Measurements from ENCODE around the gene LEP.

The LEP gene

GRCh38 chr7:128240696-128241386 lies at the start of gene LEP:
LEP (plus strand) TSS chr7:128241278; CDS start chr7:128252019, 10,741 bp downstream.
- no peak within 1 kb of the TSS for H3K27ac ChIP-seq
- no peak for DNase-seq (ENCODE audit: low read depth, low spot score)

- DNase-seq (ENCODE audit: low read depth, low spot score), result no peak
- no peak overlapping the region for H3K27ac ChIP-seq
Measured at GRCh38 chr7:128192497-128193142, 48.5 kb upstream of the LEP start.

- DNase-seq (ENCODE audit: low read depth, low spot score), result no peak
- H3K27ac ChIP-seq, result no peak overlapping the region
Measured at GRCh38 chr7:128194533-128195282, 46.4 kb upstream of the LEP start.

DNA sequence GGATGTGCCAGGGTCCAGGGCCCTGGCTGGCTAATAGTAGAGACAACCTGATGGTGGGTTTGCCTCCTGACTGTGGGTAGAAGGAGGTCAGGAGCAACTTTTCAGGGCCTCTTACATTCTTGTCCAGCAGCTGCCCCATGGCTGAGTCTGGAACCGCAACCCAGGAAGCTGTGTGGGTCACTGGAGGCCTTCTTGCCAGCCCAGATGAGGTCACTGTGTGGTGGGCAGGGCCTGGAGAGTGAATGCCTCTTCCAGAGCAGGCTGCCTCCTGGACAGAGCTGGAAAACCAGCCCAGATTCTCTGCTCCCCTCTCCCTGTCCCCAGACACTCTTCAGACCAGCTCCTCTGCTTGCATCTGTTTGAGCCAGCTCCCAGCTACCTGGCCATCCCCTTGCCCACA lies 43.5 kb upstream of the LEP start:
- H3K27ac ChIP-seq, result no peak overlapping the region
- no peak for DNase-seq (ENCODE audit: low read depth, low spot score)

- DNase-seq (ENCODE audit: low read depth, low spot score), result no peak
- H3K27ac ChIP-seq, result no peak overlapping the region
Measured at GRCh38 chr7:128197989-128198580, 43.0 kb upstream of the LEP start.

DNA sequence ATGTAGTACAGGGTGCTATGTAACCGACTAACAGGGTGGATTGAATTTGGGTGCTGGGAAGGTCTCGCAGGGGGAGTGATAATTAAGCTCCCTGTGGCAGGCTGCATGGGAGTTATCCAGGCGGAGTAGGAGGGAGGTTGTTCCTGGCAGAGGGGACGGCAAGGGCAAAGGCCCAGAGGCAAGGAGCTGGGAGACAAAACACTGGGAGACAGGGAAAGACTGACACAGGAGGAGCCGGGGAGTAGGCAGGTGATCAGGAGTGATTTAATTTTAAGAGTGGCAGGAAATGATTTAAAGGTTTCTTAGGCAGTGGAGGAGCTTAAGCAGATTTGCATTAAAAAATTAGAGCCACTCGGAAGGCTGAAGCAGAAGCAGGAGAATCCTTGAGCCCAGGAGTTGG lies 40.7 kb upstream of the LEP start:
- DNase-seq (ENCODE audit: low read depth, low spot score), result no peak
- no peak overlapping the region for H3K27ac ChIP-seq

DNA sequence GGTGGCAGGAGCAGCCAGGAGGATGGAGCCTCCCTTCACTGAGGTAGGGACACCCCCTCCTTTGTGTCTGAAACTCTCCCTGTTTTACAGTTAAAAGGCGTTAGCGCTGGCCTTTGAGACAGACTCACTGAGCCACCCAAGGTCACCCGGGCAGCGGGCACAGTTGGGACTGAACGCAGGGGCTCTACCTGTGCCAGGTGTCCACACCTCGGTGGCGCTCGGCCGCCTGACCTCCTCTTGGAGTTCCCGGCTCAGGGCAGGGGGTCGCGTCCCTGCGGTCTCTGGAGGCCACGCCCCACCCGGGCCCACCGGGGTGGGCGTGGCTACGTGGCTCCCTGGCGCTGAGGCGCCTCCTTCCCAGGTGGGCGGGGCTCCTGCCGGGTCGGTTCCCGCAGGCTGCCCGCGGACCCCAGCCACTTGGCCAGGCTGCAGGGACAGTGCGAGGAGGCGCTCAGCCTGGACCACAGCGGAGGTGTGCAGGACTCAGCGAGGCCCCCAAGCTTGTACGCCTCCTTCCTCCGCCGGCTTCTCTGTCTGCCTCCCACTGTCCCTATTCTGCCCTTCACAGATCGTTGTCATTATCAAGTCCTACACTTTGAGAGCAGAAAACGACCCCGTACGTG lies 39.9 kb upstream of the LEP start:
- H3K27ac ChIP-seq, result no peak overlapping the region
- no peak for DNase-seq (ENCODE audit: low read depth, low spot score)

DNA sequence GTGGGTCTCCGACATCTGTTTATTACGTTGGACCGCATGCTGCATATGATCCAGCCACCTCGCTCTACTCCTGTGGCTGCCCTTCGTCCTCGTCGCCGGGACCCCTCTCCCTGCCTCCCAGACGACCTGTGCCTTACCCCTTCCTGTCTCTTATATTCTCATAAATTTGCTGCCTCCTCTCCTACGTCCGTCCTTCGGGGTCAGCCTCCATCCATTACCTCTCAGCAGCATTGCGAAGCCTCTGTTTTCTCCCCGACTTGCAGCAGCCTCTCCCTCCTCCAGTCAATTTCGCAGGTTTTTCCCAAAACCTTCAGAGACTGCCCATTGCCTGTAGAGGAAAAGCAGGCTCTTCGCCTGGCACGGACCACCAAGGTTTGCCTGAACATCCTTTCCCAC lies 39.4 kb upstream of the LEP start:
- DNase-seq (ENCODE audit: low read depth, low spot score), result no peak
- H3K27ac ChIP-seq, result no peak overlapping the region

GRCh38 chr7:128202287-128202957 lies 38.7 kb upstream of the LEP start:
- no peak for DNase-seq (ENCODE audit: low read depth, low spot score)
- H3K27ac ChIP-seq, result no peak overlapping the region

DNA sequence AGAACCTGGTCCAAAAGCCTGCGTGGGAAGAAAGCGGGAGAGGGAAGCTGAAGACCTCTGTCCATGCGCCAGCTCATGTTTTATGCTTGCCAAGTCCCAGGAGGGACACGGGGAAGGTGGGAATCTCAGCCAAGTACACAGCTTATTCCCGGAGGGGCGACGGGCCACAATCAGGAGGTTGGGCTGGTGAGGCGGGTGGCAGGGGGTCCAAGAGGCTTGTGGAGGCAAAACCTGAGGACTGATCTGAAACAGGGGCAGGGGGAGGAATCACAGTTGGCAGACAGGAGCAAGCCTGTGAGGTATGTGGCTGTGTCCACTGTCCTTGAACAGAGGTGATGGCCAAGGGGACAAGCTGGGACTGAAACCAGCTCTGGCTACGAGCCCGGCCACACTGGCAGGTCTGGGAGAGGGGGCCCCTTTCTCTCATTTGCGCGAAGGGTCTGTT lies 38.0 kb upstream of the LEP start:
- no peak for DNase-seq (ENCODE audit: low read depth, low spot score)
- no peak overlapping the region for H3K27ac ChIP-seq

DNA sequence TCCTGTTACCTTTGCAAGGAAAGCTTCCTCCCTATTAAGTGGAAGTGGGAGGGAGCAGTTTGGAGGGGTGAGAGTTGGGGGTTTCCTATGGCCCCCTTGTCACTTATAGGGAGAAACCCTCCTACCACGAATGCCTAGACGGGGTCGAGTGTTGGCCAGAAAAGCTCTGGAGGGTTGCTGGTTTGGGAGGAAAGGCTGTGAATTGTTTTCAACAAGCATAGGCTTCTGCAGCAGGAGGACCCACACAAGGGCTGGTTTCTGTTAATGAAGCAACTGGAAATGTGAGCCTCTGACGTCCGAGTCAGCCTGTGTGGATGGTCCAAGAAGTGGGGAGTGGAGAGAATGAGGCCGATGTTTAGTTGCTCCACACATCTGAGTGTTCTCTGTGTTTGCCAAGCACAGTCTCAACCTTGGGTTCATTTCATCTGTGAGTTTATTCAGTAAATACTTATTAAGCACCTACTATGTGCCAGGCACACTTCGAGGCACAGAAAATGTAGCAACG lies 37.3 kb upstream of the LEP start:
- DNase-seq (ENCODE audit: low read depth, low spot score), result no peak

DNA sequence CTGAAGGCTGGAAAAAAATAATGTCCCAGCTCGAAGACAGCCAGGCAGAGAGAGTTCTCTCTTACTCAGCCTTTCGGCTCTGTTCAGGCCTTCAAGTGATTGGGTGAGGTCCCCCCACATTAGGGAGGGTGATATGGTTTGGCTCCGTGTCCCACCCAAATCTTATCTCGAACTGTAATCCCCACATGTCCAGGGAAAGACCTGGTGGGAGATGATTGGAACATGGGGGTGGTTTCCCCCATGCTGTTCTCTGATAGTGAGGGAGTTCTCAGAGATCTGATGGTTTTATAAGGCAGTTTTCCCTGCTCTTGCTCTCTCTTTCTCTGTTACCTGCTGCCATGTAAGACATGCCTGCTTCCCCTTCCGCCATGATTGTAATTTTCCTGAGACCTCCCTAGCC lies 36.6 kb upstream of the LEP start:
- H3K27ac ChIP-seq, result no peak overlapping the region
- DNase-seq (ENCODE audit: low read depth, low spot score), result no peak

More for the DNA sequence above, 37.3 kb upstream of the LEP start:
- no peak overlapping the region for H3K27ac ChIP-seq

DNA sequence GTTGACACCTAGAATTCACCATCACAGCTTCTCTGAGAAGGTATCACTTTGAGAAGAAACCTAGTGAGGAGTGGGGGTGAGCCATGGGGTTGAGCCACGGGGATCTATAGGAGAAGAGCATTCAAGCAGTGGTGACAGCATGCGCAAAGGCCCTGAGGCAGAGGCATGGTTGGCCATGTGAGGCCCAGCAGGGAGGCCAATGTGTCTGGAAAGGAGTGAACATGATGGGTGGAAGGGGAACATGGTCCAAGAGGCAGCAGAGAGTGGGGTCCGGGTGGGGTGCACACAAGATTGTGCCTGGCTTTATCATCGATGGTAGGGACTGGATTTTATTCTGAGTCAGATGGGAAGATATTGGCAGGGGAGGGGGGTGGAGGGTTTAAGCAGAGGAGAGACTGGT lies 36.0 kb upstream of the LEP start:
- H3K27ac ChIP-seq, result no peak overlapping the region
- DNase-seq (ENCODE audit: low read depth, low spot score), result no peak

DNA sequence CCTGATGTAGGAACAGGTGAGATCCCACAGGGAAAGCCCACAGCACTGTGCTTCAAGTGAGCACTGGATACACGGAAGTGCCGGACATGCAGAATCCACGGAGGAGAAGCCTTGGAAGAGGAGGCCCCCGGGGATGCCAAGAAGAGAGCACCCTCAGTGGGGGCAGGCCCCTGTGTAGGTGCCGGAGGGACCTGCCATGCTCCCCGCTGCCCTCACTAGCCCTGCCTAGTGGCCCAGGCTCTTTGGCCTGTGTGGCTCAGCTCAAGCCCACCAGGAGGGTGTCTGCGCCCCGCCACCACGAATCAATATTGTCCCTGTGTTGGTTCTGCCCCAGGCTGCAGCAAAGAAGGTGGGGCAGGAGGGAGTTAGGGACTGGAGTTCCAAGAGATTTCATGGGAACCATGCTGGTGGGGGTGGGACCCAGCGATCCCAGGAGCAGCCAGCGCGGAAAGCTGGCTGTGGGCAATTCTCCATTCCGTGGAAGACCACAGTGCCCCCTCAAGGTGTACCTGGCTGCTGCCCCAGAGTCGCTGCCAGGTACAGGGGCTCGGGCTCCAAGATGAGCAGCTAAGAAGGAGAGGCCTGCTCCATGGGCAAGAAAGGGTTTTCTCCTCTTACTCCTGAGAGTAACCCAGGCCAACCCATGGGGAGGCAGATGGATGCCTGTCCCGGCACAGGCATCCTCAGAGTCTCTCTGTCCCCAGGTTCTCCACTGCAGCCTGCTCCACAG lies 34.9 kb upstream of the LEP start:
- H3K27ac ChIP-seq, result no peak overlapping the region
- DNase-seq (ENCODE audit: low read depth, low spot score), result no peak

GRCh38 chr7:128206747-128207500 lies 34.2 kb upstream of the LEP start:
- no peak overlapping the region for H3K27ac ChIP-seq
- no peak for DNase-seq (ENCODE audit: low read depth, low spot score)

- H3K27ac ChIP-seq, result no peak overlapping the region
- no peak for DNase-seq (ENCODE audit: low read depth, low spot score)
Measured at GRCh38 chr7:128207609-128208008, 33.5 kb upstream of the LEP start.

DNA sequence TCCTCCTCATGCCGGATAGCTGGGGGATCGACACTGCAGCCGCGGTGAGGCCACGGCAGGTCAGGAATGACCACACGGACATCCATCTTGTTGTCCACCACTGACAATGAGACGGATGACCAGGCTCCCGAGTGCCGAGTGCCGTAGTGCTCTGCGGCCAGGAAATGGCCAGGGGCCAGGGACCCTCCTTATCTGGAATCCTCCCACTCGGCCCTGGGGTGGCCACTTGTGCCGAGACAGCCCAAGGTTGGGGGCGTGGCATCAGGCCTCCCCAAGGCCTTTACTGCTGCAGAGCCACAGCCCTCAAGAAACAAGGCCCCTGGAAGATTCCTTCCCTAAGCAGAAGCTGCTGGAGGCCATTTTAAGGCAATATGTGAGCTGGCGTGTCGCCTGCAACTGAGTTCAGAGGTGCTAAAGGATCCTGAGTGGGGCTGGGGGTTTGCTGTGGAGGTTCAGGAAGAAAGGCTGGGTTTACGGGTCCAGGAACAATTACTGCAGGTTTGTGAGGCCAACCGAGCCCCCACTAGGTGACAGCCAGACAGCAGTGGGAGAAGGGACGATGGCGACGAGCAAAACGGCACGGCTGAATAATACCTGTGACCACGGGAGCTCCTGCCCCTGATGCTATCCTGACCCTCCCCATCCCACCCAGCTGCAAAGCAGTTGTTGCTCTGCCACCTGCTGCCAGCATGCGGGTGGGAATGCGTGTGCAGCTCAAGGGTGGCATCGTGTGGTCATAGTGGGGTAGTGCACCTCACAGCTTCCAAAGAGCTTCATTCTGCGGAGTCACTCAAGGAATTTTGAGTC lies 31.6 kb upstream of the LEP start:
- H3K27ac ChIP-seq, result no peak overlapping the region
- DNase-seq (ENCODE audit: low read depth, low spot score), result no peak

DNA sequence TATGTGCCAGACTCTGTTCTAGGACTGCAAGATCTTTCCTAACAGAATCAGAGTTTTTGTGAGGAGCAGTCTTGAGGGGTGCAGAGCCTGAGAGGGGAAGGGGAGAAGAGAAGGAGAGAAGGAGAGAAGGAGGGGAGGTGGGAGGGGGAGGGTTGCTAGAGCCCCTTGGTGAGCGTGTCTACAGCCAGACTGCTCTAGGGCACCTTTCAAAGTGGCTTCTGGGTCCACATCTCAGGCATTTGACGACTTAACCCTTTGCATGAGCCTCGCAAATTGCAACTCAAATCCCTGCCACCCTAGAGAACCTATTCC lies 31.1 kb upstream of the LEP start:
- H3K27ac ChIP-seq, result no peak overlapping the region
- no peak for DNase-seq (ENCODE audit: low read depth, low spot score)
